OCI-M2 (cell line): Measurements from ENCODE around the gene HERC3.

Source experiments
- DNase-seq: peaks from one replicate; lab custom pipeline; 2025; ENCODE audit not compliant: unreplicated experiment; lab: John Stamatoyannopoulos, UW

HERC3 gene

DNA sequence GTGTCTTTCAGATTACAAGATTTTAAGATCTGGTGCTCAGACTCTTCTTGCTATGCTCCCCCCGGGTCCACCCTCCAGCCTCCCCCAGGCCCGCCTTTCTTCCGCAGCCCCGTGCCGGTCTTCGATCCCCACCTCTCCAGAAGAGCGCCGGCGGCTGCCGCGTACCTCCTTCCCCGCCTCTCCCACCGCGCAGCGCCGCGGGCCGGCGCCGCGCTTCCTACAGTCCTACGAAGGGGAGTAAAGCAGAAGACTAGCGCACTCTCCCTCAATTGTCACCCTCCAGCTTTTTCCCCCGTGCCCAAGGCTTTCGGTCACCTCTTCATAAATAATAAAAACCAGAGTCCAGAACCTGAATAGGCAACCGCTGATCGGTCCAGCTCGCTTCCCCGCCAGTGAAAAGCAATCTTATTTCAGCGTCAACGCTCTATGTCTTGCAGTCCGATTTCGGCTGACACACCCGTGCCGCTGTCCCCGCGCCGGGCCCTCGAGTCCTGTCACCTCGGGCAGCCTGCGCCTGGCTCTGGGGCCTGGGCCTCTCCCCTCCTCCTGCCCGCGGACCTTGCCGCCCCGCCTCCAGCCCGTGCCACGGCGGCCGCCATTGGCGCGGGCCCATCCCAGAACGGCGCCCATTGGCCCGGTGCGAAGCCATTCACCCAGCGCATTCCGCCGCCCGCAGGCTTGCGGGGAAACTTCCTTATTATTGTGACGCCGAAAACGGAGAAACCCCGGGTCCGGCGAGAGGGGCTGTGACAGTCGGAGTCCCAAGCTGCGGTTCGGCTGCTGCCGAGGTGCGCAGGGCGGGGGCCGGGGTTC is at the start of gene HERC3:
Gene HERC3, plus strand, starts transcription at position 694 of the 813 bp plus-strand sequence. CDS start 13,344 bp downstream, outside the sequence.
- no peak for DNase-seq

DNA sequence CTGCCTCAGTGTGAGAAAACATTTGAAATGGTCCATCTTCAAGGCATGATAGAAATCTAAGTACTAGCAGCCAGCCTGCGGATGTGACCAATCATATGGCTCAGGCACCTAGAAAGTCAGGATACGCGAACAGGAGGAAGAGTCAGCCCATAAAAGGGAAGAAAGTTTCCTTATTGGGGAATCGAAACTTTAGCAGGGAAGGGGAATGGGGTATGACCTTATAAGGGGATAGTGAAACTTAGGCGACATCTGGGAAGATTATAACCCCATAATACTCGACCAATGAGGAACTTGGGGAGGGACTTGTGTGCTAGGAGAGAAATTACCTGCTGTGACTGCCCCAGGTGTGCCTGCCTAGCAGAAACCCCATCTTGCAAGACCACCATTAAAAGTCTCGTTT is 42.5 kb upstream of the HERC3 start:
- no peak for DNase-seq

DNA sequence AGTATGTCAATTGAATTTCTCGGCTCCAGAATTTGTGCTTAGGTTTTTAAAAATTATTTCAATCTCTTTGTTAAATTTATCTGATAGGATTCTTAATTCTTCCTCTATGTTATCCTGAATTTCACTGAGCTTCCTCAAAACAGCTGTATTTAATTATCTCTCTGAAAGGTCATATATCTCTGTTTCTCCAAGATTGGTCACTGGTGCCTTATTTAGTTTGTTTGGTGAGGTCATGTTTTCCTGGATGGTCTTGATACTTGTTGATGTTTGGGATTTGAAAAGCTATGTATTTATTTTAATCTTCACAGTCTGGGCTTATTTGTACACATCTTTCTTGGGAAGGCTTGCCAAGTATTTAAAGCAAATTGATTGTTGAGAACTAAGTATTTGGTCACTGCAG is 24.7 kb upstream of the HERC3 start:
- no peak for DNase-seq

- DNase-seq, result no peak
Measured at GRCh38 chr4:88570001-88570400, 22.3 kb upstream of the HERC3 start.

DNA sequence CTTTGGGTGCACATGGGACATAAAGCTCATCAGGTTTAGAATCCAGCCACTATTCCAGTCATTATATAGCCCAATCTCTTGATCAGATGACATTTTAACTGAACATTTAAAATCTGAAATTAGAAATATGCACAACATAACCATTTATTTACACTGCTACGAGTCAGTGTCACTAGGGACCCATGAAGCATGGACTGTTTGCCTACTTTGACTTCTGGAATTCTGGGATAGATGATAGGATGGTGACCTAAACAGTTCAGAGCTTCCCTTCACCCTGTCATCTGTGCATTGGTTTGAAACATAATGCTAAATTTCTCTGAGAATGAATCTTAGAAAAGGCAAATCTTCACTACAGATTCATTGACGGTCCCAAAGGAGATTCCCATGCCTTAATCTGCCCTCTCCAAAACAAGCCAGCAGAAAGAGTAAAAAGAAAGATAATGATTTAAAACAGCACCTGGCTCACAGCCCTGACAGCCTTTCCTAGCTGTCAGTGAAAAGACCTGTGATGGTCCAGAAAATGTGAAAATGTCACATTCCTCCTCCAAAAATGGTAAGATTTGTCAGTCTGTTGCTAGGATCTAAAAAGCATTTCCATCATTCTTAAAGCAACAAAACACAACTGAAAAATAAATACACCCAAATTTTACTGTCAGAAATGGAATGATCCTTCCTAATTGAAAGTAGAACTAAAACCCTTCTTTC is 18.9 kb upstream of the HERC3 start:
- DNase-seq, result no peak

GRCh38 chr4:88573995-88574394 is 18.3 kb upstream of the HERC3 start:
- no peak for DNase-seq

DNA sequence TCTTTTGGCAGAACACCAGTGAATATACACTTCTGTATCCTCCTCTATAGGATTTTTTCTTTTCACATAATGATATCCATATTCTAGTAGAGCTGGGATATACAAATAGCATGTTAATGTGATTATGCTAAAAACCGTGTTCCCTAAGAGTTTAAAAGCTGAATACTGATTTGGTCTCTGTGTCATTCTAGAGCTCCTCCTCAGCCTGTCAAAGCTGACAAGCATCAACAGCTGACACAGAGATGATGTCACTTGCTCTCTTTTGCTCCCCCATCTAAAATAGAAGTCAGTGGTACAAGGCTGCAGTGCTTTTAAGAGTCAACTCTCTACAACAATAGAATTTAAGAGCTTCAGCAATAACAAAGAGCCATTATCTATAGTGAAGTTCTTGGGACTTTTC is 17.1 kb upstream of the HERC3 start:
- no peak for DNase-seq

- no peak for DNase-seq
Measured at GRCh38 chr4:88582493-88582892, 9.8 kb upstream of the HERC3 start.

- DNase-seq, result no peak
Measured at GRCh38 chr4:88583631-88584470, 8.4 kb upstream of the HERC3 start.

DNA sequence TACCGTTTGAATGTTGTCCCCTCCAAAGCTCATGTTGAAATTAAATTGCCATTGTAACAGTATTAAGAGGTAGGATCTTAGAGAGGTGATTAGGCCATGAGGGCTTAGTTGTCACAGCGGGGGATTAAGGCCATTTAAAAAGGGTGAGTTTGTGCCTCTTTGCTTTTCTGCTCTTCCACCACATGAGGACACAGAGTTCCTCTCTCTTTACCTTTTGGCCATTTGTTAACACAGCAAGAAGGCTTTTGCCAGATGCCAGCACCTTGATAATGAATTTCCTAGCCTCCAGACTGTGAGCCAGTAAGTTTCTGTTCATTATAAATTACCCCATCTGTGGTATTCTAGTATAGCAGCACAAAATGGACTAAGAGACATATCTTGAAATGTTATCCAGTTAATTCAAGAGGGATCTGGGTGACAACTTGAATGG is 7.8 kb upstream of the HERC3 start:
- DNase-seq, result no peak

DNA sequence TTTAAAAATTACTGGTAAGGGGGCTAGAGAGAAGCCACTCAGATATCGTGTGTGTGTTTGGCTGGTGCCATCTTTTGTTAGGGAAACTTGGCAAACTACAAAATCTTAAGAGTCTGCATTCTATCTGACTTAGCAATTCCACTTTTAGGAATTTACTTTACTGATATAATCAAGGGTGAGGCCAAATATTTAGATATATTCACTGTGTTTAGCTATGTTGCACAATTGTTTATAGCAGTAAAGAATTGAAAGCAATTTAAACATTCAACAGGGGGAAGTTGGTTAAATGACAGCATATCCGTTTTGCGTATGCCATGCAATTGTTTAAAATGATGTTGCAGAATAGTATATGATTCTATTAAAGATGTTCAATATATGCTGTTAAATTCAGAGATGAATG is 6.4 kb upstream of the HERC3 start:
- DNase-seq, result no peak

DNA sequence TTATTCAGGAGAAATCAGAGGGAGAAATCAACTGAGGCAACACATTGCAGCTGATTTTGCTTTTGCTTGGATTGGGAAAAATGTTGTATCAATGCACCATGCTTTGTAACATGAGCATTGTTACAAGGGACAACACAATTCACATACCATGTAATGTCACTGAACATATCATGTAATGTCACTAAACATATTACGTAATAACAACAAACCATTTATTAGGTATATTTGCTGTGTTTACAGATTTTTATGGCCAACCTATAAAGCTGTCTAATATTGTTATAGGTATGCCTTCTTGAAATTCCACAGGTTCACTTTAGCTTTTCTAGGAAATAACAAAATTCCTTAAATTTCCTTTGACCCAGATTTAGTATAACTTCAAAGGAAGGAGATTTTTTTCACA is 5.0 kb upstream of the HERC3 start:
- no peak for DNase-seq

GRCh38 chr4:88592600-88593448 is 544 bp downstream of the HERC3 start:
- DNase-seq, result no peak

DNA sequence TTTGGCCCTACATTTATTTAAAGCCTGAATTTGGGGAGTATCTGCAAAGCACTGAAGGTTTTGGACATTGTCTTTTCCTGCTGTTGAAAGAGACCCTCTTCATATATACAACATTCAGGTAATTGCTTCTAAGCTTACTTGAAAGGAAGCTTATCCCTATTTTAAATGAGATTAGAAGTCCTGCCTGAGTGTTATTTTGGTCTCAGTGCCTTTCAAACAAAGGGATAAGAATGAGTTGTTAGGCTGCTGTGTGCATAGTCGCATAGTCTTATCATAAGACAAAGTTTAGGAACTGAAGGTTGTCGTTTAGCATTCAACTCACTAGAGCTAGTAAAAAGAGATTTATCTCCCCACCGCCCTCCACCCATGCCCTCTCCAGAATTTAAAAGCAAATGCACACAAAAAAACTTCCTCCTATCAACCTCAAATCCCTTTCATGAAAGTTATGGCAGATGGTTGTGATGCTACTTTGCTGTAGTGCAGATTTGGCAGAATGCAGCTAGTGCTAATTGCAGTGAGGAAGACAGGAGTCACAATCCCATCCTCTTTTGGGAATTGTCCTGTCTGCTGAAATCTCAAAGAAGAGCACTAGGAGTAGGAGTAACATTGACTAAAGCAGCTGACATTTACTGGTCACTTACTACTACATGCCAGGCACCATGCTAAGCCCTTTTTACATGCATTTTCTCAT is 5.8 kb downstream of the HERC3 start:
- DNase-seq, result no peak

GRCh38 chr4:88599298-88599697 is 7.0 kb downstream of the HERC3 start:
- no peak for DNase-seq

DNA sequence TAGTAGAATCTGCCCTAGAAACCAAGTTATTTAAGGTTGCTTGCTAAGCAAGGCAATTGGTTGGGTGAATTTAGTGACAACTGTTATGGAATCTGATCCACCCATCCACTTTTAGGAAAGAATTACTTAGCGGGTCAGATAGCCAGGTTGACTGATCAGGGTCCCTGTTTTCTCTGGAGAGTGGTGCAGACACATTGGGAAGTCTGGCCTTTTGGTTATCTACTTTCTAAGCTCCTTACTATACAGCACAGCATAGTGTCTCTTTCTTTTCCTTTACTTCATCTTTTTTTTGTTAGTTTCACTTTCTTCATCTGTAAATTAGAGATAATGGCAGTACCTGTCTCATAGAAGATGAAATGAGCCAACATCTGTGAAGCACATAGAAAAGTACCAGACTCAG is 7.4 kb downstream of the HERC3 start:
- DNase-seq, result no peak

DNA sequence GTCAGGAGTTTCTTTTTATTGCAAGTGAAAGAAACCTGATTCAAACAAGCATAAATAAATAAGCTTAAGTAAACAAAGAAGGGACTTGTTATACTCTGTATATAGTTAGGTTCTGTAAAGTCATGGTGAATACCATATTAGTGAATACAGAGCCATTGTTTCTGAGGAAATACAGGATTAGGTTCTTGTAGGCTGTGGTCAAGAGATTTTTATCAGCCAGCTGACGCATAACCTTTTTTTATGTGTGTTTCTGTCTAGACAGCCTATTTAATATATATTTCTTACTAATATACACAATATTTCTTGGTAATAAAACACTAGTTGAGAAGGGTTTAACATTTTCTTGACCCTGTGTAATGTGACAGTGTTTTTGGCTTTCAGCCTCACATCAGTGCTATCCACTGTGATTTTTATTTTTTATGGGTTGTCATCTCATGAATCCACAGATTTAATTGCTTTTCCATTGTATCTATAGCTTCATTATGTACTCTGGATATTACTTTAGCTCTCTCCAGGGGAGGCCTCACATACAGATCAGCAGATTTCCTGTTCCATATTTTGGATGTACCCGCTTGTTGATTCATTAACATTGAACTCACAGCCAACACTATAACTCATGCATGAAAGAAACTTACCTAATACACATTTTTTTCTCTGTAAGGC is 8.0 kb downstream of the HERC3 start:
- no peak for DNase-seq

GRCh38 chr4:88604978-88605678 is 12.8 kb downstream of the HERC3 start:
- DNase-seq, result no peak

- no peak for DNase-seq
Measured at GRCh38 chr4:88605736-88606135, 13.5 kb downstream of the HERC3 start.
